Measurements from ENCODE around the gene DNMT3L.
"Not testable (repeated sequence)": the region's sequence is repeated elsewhere in the genome, so short reads cannot be mapped to it uniquely, and the experiment has no call there.

DNMT3L gene

DNA sequence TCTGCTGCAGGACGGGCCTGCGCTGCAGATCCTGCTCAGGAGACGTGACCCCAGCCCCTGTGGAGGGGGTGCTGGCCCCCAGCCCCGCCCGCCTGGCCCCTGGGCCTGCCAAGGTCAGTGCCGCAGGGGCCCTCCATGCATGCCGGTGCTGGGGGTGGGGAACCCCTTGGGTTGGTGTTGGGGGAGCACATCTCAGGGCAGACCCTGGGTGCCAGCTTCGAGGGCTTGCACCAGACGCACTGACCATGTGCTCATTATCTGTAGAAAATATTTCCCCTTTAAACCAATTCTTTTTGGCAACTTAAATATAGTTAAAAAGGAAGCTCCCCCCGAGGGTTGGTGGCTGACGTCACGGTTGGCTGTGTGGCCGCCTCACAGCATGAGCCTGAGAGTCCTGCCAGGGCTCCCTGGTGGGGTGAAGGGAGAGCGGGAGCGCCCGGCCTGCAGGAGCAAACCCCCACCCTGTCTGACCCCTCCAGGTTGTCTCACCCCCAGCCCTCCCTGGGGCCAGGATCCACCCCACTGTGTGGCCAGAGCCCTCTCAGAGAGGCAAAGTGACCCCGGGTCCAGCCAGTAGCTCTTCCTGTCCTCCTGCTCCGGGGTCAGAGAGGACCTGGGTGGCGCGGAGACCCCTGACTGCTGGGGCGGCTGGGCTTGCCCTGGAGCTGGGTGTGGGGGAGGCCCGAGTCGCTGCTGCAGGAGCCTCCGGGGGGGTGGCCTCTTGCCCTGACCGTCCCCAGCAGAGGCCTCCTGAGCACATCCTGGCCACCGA lies 32.9 kb upstream of the DNMT3L start:
- DNase-seq, result no peak

- no peak for DNase-seq
Measured at GRCh38 chr21:44293551-44294231, 32.0 kb upstream of the DNMT3L start.

GRCh38 chr21:44292812-44293195 lies 31.1 kb upstream of the DNMT3L start:
- no peak for DNase-seq

GRCh38 chr21:44291936-44292811 lies 30.5 kb upstream of the DNMT3L start:
- DNase-seq, result no peak

GRCh38 chr21:44291078-44291935 lies 29.6 kb upstream of the DNMT3L start:
- DNase-seq, result no peak

GRCh38 chr21:44290327-44291077 lies 28.8 kb upstream of the DNMT3L start:
- DNase-seq, result no peak

- DNase-seq, result no peak
Measured at GRCh38 chr21:44289381-44290010, 27.8 kb upstream of the DNMT3L start.

GRCh38 chr21:44288251-44289110 lies 26.8 kb upstream of the DNMT3L start:
- DNase-seq, result no peak

- peak; percentile 7 for DNase-seq
Measured at GRCh38 chr21:44286716-44287632, 25.3 kb upstream of the DNMT3L start.

- DNase-seq, result peak; percentile 1
Measured at GRCh38 chr21:44286086-44286715, 24.5 kb upstream of the DNMT3L start.

DNA sequence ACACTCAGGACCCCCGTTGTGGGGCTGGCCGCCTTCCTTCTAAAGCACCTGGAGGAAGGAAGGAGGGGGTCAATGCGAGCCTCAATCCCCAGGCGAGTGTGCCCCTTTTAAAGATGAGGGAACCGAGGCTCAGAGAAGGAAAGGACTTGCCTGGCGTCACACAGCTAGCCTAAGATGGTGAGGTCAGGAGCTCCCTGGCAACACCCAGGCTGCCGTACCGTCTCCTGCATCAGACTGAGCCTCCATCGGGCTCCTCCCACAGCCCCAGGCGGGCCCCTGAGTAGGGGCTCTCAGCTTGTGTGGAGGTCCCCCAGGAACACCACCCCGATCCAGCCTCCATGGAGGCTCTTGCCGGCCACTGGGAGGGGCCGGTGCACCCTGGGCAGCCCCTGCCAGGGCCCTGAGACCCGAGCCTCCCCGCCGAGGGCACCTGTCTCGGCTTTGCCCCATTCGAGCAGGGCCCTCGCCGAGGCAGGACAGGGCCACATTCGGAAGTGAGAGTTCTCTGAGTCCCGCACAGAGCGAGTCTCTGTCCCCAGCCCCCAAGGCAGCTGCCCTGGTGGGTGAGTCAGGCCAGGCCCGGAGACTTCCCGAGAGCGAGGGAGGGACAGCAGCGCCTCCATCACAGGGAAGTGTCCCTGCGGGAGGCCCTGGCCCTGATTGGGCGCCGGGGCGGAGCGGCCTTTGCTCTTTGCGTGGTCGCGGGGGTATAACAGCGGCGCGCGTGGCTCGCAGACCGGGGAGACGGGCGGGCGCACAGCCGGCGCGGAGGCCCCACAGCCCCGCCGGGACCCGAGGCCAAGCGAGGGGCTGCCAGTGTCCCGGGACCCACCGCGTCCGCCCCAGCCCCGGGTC lies 23.7 kb upstream of the DNMT3L start, which contains the start of gene AIRE:
TSS of gene AIRE (plus strand) at position 739 of the 855 bp plus-strand sequence. CDS start 131 bp downstream, outside the sequence.
- peak; percentile 57 for DNase-seq

DNA sequence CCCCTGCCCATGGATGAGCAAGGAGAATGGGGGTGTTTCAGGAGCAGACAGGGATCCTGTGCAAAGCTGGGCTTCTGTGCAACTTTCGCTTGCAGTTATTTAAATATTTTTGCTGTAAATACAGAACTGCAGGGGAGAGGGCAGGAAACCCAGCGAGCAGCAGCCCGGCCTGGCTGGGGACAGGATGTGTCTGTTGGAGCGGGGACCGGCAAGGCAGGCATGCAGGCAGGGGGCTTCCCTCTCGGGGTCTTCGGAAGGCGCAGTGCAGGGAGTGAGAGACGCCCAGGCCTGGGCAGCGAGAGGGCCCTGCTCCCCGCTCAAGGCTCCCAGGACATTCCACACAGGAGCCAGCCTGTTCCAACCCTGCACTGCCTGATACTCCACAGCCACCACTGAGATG lies 22.3 kb upstream of the DNMT3L start:
- DNase-seq, result no peak

GRCh38 chr21:44283211-44283785 lies 21.6 kb upstream of the DNMT3L start:
- not testable (repeated sequence) for DNase-seq

GRCh38 chr21:44282370-44282769 lies 20.7 kb upstream of the DNMT3L start:
- DNase-seq, result no peak

DNA sequence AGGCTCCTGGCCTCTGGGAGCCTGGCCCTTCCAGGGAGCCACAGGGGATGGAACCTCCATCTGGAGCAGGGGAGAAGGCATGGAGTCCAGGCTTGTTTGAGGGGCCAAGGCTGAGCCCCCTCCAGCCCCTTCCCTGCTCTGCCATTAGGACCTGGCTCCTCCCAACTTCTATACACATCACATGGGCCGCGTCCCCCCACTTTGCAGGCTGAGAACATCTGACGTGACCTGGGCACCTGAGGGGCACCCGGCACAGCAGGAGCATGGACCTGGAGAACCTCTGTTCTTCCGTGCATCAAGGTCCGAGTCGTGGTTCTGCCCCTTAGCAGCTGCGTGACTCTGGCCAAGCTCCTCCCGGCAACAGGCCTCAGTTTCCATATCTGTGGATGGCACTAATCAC lies 20.1 kb upstream of the DNMT3L start:
- no peak for DNase-seq

DNA sequence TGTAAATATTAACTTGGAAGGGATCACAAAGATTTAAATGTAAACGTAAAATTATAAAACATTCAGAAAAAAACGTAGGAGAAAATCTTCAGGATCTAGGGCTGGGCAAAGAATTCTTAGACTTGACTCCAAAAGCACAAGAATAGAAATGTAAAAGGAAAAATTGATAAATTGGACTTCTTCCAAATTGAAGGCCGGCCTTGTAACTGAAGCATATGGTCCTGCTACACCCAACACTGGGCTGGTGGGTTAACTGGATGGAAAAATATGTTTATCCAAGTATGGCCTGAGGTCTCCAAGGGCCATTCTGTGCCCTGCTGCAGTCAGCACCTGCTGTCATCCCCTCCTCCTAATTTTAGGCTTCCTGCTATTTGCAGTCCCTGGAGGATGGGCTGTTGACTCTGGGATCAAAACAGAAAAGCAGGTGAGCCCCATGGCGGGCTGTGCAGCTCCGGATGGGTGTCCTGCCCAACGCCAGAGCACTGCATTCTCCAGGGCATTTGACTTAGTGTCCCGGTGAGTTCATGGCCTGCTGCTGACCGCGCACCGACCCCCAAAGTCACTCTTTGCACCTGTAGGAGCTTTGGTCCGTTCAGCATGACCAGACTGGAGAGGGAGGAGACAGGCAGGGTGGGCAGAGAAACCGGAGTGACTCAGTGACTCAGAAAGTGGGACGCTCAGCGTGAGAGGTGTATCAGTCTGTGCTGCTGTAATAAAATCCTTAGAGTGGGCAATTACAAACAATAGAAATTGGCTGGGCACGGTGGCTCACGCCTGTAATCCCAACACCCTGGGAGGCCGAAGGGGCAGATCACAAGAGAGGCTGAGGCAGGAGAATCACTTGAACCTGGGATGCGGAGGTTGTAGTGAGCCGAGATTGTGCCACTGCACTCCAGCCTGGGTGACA lies 17.9 kb upstream of the DNMT3L start:
- no peak for DNase-seq

Data from retina (tissue), 1 donor.